Astrocyte of the spinal cord (primary cell): ENCODE results near the gene MAP3K20.
"Not testable (repeated sequence)": the region's sequence is repeated elsewhere in the genome, so short reads cannot be mapped to it uniquely, and the experiment has no call there.

ENCODE experiments used
- DNase-seq: peaks from one replicate; pipeline ENCODE4 v3.0.0; 2011; ENCODE audit warnings: low read depth, low spot score
- H3K4me3 ChIP-seq: 2 replicates; pipeline ENCODE4 v1.5.1; 2011; ENCODE audit warnings: low read depth, mild to moderate bottlenecking, low read length, moderate library complexity
- in situ Hi-C: cut with HindIII; loops from 2 replicates; pipeline ENCODE4 v1.10.0; 2017; ENCODE audit warnings: low sequenced_read_pairs
- TF ChIP-seq, protein P1 (sequence below): IDR thresholded peaks from 2 replicates; pipeline ENCODE4 v1.5.1; 2012; ENCODE audit warnings: low read depth, mild to moderate bottlenecking, low read length, inconsistent platforms

Gene MAP3K20

DNA sequence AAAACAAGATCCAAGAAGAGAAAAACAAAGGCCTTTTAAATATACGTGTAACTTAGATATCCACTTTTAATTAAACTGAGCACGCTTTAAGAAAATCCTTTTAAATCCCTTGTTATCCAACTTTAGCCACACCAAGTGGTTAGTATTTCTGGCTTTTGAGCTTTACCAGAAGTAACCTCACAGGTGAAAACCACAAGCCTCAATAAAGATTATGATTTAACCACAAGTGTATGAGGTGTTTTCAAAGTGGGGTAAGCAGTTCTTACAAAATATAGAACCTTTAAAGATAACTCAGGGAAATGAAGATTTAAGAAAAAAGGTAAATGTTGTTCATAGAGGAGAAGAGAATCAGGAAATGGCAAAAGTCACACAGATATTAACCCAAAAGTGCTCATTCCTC lies 220.6 kb downstream of the MAP3K20 start:
- DNase-seq, result no peak
- H3K4me3 ChIP-seq, result no peak overlapping the region
- in situ Hi-C loops, result no loop called here
- TF ChIP-seq, protein P1, sequence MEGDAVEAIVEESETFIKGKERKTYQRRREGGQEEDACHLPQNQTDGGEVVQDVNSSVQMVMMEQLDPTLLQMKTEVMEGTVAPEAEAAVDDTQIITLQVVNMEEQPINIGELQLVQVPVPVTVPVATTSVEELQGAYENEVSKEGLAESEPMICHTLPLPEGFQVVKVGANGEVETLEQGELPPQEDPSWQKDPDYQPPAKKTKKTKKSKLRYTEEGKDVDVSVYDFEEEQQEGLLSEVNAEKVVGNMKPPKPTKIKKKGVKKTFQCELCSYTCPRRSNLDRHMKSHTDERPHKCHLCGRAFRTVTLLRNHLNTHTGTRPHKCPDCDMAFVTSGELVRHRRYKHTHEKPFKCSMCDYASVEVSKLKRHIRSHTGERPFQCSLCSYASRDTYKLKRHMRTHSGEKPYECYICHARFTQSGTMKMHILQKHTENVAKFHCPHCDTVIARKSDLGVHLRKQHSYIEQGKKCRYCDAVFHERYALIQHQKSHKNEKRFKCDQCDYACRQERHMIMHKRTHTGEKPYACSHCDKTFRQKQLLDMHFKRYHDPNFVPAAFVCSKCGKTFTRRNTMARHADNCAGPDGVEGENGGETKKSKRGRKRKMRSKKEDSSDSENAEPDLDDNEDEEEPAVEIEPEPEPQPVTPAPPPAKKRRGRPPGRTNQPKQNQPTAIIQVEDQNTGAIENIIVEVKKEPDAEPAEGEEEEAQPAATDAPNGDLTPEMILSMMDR, result no peak

DNA sequence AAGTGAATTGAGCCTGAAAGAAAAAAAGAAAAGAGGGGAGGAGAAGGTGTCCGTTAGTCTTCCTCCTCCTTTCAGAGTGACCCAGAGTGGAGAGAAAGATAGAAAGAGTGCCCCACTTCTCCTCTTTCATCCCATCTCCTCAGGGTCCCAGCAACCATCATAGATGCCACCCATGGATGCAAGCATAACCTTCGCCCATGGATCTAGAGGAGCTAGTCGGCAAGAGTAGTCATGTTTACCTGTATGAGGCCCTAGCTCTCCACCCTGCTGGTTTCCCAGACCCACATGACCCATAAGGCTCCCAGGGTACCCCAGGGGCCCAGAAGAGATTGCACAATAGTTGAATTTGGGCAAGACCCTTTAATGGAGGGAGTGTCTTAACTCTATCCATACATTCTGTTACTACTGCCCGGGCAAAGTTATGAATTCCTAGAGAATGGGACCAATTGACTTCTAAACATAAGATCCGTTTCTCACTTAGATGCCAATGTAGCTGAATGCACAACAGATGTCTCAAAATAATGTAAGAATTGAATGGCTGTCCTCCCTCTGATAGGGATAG lies 223.0 kb downstream of the MAP3K20 start:
- in situ Hi-C loops, result no loop called here
- TF ChIP-seq, protein P1, result no peak
- DNase-seq, result no peak
- H3K4me3 ChIP-seq, result no peak overlapping the region

DNA sequence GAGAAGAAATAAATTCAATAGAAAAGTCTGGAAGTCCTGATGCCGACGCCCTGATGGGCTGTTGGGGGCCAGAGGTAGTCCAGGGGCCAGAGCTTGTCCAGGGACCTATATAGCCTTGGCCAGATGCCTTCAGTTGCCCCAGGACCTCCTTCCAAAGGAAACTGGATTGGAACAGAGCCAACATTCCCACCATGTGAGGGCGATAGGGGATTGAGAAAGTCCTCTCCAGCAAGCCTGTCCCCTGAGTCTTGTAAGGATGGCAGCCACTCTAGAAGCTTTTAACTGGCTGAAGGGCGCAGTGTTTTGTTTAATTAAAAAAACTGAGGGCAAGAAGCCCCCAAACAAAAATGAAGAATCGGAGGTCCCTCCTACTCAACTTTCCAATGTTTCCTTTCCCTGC lies 224.1 kb downstream of the MAP3K20 start:
- H3K4me3 ChIP-seq, result no peak overlapping the region
- in situ Hi-C loops, result no loop called here
- TF ChIP-seq, protein P1, result no peak

DNA sequence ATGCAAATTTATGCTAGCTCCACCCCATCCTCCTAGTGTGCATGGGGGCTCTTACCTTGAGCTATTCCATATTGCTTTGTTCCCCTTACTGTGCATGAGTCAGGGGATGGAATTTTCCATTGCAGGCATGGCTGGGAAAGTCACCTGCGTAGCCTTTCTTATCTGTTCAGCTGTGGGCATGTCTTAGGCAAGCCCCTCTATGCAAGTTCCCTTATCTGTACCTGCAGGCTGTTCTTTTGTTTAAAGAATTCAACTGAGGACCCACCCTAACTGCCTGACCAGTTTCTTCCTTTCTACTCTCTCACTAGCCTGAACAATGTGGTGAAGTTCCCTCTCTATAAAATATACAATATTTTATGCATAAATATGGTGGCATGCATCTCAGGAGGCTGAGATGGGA lies 224.8 kb downstream of the MAP3K20 start:
- no peak for DNase-seq
- in situ Hi-C loops, result no loop called here
- TF ChIP-seq, protein P1, result no peak
- no peak overlapping the region for H3K4me3 ChIP-seq

More for the DNA sequence above, 224.1 kb downstream of the MAP3K20 start:
- DNase-seq, result no peak

DNA sequence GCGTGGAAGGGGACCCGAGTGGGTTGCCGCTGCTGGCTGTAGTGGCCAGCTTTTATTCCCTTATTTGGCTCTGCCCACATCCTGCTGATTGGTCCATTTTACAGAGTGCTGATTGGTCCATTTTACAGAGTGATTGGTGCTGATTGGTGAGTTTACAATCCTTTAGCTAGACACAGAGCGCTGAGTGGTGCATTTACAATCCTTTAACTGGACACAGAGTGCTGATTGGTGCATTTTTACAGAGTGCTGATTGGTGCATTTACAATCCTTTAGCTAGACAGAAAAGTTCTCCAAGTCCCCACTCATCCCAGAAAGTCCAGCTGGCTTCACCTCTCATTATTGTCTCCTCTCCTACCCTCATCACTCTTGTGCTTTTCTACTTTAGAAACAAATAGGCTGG lies 225.9 kb downstream of the MAP3K20 start:
- in situ Hi-C loops, H3K4me3 ChIP-seq, DNase-seq: not testable (repeated sequence)

DNA sequence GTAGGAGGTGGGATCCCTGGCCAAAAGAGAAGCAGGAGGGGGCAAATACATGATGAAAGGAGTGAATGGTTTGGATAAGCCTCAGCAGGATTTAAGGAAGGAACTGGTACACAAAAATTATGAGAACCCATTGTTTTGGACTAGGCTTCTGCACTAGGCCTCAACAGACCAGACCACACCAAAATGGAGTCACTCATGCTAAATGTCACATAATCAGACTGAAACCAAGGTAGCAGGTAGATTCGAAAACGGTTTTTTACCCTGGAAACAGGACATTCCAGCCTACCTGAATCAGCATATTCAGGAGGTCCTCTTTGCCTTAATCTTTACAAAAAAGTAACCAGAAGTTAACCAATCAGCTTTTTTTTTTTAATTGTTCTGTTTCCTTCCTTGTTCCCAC lies 229.7 kb downstream of the MAP3K20 start:
- in situ Hi-C loops, result no loop called here
- TF ChIP-seq, protein P1, result no peak
- DNase-seq, result no peak
- no peak overlapping the region for H3K4me3 ChIP-seq

DNA sequence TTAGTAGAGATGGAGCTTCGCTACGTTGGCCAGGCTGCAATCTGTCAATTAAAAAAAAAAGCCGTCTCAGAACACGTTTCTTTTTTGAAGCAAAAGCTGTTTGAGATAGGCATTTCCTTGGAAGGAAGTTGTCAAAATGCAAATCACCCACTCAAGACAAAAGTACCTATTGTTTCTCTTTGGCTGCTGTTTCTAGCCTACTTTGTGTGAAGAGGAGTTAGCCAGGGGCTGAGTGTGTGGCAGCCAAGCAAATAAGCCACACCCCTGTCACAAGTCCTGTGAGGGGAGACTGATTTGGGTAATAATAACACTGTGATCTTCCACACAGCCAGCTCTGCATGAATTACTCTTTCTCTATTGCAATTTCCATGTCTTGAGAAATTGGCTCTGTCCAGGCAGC lies 231.6 kb downstream of the MAP3K20 start:
- in situ Hi-C loops, result no loop called here
- TF ChIP-seq, protein P1, result no peak
- H3K4me3 ChIP-seq, result no peak overlapping the region
- DNase-seq, result no peak

DNA sequence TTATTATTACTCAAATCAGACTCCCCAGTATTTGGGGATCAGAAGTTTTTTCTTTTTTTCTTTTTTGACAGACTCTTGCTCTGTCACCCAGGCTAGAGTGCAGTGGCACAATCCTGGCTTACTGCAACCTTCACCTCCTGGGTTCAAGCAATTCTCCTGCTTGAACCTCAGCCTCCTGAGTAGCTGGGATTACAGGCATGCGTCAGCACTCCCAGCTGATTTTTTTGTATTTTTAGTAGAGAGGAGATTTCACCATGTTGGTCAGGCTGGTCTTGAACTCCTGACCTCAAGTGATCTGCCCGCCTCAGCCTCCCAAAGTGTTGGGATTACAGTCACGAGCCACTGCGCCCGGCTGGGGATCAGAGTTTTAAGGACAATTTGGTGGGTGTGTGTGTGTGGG lies 233.7 kb downstream of the MAP3K20 start:
- in situ Hi-C loops, result not testable (repeated sequence)

More for the DNA sequence above, 233.7 kb downstream of the MAP3K20 start:
- H3K4me3 ChIP-seq, DNase-seq: not testable (repeated sequence)
